ENCODE results near the gene ALX4. TPM values are rescaled to one million over a fixed set of nuclear protein-coding genes. Genes with fewer than 3 reads are reported as not detected.

The ALX4 gene
- polyA plus RNA-seq, 1 of the 3 experiments (the other 2 are of a cell fraction), result under 0.01 TPM

DNA sequence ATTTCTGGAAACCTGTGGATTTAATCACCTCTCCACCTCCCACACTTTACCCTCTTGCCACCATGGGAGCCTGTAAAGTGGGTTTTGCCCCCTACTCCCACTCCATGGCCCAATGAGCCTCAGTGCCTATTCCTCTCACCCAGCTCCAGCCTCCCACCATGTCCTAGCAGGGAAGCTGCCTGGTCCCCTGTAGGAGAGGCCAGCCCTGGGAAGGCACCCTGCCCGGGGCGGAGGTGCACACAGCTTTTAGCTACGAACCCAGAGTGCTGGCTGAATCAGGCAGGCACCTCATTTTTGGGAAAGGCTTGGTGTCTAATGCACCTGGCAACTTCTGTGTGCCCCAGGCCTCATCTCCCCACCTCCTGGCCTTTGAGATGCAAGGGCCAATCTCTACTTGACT, 35.8 kb upstream of the ALX4 start:
- Histone ChIP-seq H3F3A (replicated peaks; ENCODE audit: insufficient read depth) (no peaks in the 10 kb centered on the region), H3K9ac (no peak overlapping the region), H3K4me2 (no peak overlapping the region), H3K36me3 (replicated peaks in 1 of 2; ENCODE audit: control insufficient read depth in 1 of 2, insufficient read depth in 2 of 2, low read length in 1 of 2) (no peaks in the 10 kb centered on the region), H3K27me3 (ENCODE audit: insufficient read depth) (no peaks in the 10 kb centered on the region; the same call in 1 of the 2 replicates), H4K20me1 (ENCODE audit: insufficient read depth) (no peaks in the 10 kb centered on the region), H3K27ac (ENCODE audit: low read depth in 2 of 2, low read length in 1 of 2) (no peak overlapping the region), H2AFZ (ENCODE audit: low read depth) (no peak overlapping the region), H3K79me2 (ENCODE audit: insufficient read depth) (no peaks in the 10 kb centered on the region), H3K9me2 (no peaks in the 10 kb centered on the region), H3K4me1 (ENCODE audit: control insufficient read depth in 1 of 2, insufficient read depth in 2 of 2, low read depth in 1 of 2, low read length in 1 of 2) (peaks cover 0 to 6% of the 10 kb centered on the region in 2 experiments; a peak in 1 of 4 replicates), H3K9me3 (no peaks in the 10 kb centered on the region), H3K4me3 (ENCODE audit: low read depth in 2 of 2, low read length in 1 of 2) (no peak overlapping the region)
- no peak for DNase-seq
- 0% methylated on average over 1 of the region's 3 CpGs for WGBS (ENCODE audit: low lambda C conversion rate)
- CTCF ChIA-PET, result no interaction called here
- POLR2A ChIA-PET, result no interaction called here
- no peak for TF ChIP-seq TCF12 (IDR thresholded peaks at IDR 0.05)
- no peak for TF ChIP-seq MXI1 (IDR thresholded peaks at IDR 0.05; ENCODE audit: low read depth, low read length)
- TF ChIP-seq NRF1 (IDR thresholded peaks at IDR 0.05; ENCODE audit: low read depth, low read length), result no peak
- TF ChIP-seq RXRA (IDR thresholded peaks at IDR 0.05; ENCODE audit: borderline replicate concordance, low read depth), result no peak
- TF ChIP-seq YY1 (IDR thresholded peaks at IDR 0.05; ENCODE audit: low read depth), result no peak
- TF ChIP-seq, protein P1, sequence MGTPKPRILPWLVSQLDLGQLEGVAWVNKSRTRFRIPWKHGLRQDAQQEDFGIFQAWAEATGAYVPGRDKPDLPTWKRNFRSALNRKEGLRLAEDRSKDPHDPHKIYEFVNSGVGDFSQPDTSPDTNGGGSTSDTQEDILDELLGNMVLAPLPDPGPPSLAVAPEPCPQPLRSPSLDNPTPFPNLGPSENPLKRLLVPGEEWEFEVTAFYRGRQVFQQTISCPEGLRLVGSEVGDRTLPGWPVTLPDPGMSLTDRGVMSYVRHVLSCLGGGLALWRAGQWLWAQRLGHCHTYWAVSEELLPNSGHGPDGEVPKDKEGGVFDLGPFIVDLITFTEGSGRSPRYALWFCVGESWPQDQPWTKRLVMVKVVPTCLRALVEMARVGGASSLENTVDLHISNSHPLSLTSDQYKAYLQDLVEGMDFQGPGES (IDR thresholded peaks at IDR 0.05; ENCODE audit: low read depth, low read length), result no peak

DNA sequence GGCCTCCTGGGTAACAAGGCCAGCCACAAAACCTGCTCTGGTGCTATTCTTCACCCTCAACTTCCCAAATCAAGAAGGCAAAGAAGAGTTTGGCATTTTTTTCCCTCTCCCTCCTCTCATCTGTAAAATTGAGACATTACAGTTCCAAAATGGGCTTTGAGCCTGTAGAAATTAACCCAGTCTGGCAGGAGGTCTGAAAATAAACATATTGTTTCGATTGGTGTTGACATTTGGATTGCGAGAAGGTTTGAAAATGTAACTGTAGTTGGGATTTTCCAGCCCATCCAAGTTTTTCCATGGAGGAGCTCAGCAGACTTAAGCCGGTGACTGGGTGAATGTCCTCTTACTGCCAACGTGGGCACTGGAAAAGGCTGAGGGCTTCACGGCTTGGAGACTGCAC, 35.0 kb upstream of the ALX4 start:
- no peak overlapping the region for H3K27ac ChIP-seq (ENCODE audit: low read depth in 2 of 2, low read length in 1 of 2)
- no peaks in the 10 kb centered on the region for H3K36me3 ChIP-seq (replicated peaks in 1 of 2; ENCODE audit: control insufficient read depth in 1 of 2, insufficient read depth in 2 of 2, low read length in 1 of 2)
- no peaks in the 10 kb centered on the region for H3K9me2 ChIP-seq
- no peaks in the 10 kb centered on the region for H3K9me3 ChIP-seq
- H3K79me2 ChIP-seq (ENCODE audit: insufficient read depth), result no peaks in the 10 kb centered on the region
- H3K4me2 ChIP-seq, result no peak overlapping the region
- H3K4me1 ChIP-seq (ENCODE audit: control insufficient read depth in 1 of 2, insufficient read depth in 2 of 2, low read depth in 1 of 2, low read length in 1 of 2), result peaks cover 0 to 6% of the 10 kb centered on the region in 2 experiments; a peak in 1 of 4 replicates
- no peaks in the 10 kb centered on the region; the same call in 1 of the 2 replicates for H3K27me3 ChIP-seq (ENCODE audit: insufficient read depth)
- WGBS (ENCODE audit: low lambda C conversion rate), result 57% methylated on average over 5 of the region's 5 CpGs
- no peaks in the 10 kb centered on the region for H4K20me1 ChIP-seq (ENCODE audit: insufficient read depth)
- no peak overlapping the region for H2AFZ ChIP-seq (ENCODE audit: low read depth)
- ChIA-PET POLR2A (no interaction called here), CTCF (interaction anchor here (1.3 kb wide), 1 partner anchor 235 kb away, joined by 3 read pairs; no protein-coding TSS in a partner anchor)
- DNase-seq, result no peak
- TF ChIP-seq GATA2 (CRISPR knock-in tag; IDR thresholded peaks at IDR 0.05), result no peak
- TF ChIP-seq FOXM1 (IDR thresholded peaks at IDR 0.05; ENCODE audit: low read depth), result no peak
- TF ChIP-seq GABPA (IDR thresholded peaks at IDR 0.05; ENCODE audit: low read depth), result no peak
- TF ChIP-seq, protein P2, sequence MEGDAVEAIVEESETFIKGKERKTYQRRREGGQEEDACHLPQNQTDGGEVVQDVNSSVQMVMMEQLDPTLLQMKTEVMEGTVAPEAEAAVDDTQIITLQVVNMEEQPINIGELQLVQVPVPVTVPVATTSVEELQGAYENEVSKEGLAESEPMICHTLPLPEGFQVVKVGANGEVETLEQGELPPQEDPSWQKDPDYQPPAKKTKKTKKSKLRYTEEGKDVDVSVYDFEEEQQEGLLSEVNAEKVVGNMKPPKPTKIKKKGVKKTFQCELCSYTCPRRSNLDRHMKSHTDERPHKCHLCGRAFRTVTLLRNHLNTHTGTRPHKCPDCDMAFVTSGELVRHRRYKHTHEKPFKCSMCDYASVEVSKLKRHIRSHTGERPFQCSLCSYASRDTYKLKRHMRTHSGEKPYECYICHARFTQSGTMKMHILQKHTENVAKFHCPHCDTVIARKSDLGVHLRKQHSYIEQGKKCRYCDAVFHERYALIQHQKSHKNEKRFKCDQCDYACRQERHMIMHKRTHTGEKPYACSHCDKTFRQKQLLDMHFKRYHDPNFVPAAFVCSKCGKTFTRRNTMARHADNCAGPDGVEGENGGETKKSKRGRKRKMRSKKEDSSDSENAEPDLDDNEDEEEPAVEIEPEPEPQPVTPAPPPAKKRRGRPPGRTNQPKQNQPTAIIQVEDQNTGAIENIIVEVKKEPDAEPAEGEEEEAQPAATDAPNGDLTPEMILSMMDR (IDR thresholded peaks at IDR 0.05), result no peak
- TF ChIP-seq, protein P3, sequence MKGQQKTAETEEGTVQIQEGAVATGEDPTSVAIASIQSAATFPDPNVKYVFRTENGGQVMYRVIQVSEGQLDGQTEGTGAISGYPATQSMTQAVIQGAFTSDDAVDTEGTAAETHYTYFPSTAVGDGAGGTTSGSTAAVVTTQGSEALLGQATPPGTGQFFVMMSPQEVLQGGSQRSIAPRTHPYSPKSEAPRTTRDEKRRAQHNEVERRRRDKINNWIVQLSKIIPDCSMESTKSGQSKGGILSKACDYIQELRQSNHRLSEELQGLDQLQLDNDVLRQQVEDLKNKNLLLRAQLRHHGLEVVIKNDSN (IDR thresholded peaks at IDR 0.05; ENCODE audit: borderline replicate concordance, low read depth), result no peak
- no peak for TF ChIP-seq FOXJ3 (CRISPR knock-in tag; IDR thresholded peaks at IDR 0.05)
- no peak for TF ChIP-seq RAD21 (IDR thresholded peaks at IDR 0.05; ENCODE audit: low read length)
- no peak for TF ChIP-seq FOSL2 (IDR thresholded peaks at IDR 0.05; ENCODE audit: borderline replicate concordance, low read depth)
- no peaks in the 10 kb centered on the region for H3F3A ChIP-seq (replicated peaks; ENCODE audit: insufficient read depth)
- no peak overlapping the region for H3K4me3 ChIP-seq (ENCODE audit: low read depth in 2 of 2, low read length in 1 of 2)
- no peak overlapping the region for H3K9ac ChIP-seq

Measured in SK-N-SH (cell line).